Right lung (tissue), 5 donors: Measurements from ENCODE around the gene PRR14L. TPM values are rescaled to one million over a fixed set of nuclear protein-coding genes. Genes with fewer than 3 reads are reported as not detected.

Experiments
- DNase-seq, 2 donors: peaks; one replicate each; pipeline ENCODE4 v3.0.0-alpha.2; 2013
- polyA plus RNA-seq, 5 donors: library from polyadenylated mRNA; unstranded; fragments of 120-200 nt; gene quantifications; one replicate each; pipeline versions ENCODE4 v1.2.1 to v1.2.3, GENCODE V29; 2013; ENCODE audit warnings: inconsistent platforms in 1 of 5, low replicate concordance in 1 of 5; ENCODE audit not compliant: insufficient read length in 5 of 5, insufficient read depth in 1 of 5

The PRR14L gene
- polyA plus RNA-seq, 5 donors: 23.3 to 31.5 (median 27.0) TPM

GRCh38 chr22:31646186-31647019 lies 103.5 kb downstream of the PRR14L start:
- DNase-seq: no peak

GRCh38 chr22:31639436-31640039 lies 110.4 kb downstream of the PRR14L start:
- DNase-seq: no peak

- no peak for DNase-seq
Measured at GRCh38 chr22:31637891-31638618, 111.9 kb downstream of the PRR14L start.

GRCh38 chr22:31637447-31637890 lies 112.5 kb downstream of the PRR14L start:
- DNase-seq: no peak

- no peak for DNase-seq
Measured at GRCh38 chr22:31635638-31636306, 114.2 kb downstream of the PRR14L start.

GRCh38 chr22:31631436-31631835 lies 118.5 kb downstream of the PRR14L start:
- no peak for DNase-seq

Other genes starting within 250 kb of the PRR14L start
- 10 to 100 TPM; 21.4 to 27.8 (median 27.1) TPM for gene PISD, start 87.9 kb downstream of the PRR14L start, polyA plus RNA-seq
- gene DEPDC5, start 3.9 kb upstream of the PRR14L start, polyA plus RNA-seq: 10 to 100 TPM; 12.2 to 19.4 (median 15.1) TPM
- 100 to 1,000 TPM in 4 of 5 donors, 10 to 100 TPM in 1; 89.4 to 125 (median 114) TPM for gene YWHAH, start 194.4 kb upstream of the PRR14L start, polyA plus RNA-seq